Vagina (tissue), 2 donors: ENCODE results near the gene TSPAN6. TPM values are rescaled to one million over a fixed set of nuclear protein-coding genes. Genes with fewer than 3 reads are reported as not detected.
A peak's percentile ranks its signal among the peaks of the same experiment; 100 is the strongest.

Experiments
- DNase-seq, 2 donors: peaks; one replicate each; pipeline ENCODE4 v3.0.0-alpha.2; 2017; ENCODE audit errors: extremely low spot score in 2 of 2
- H3K27ac ChIP-seq: fragments of 200-600 bp; sonication (generic); one replicate; pipeline ENCODE4 v1.5.1; 2019
- H3K27me3 ChIP-seq: fragments of 200-600 bp; sonication (generic); one replicate; pipeline ENCODE4 v1.5.1; 2019
- H3K36me3 ChIP-seq, 2 donors: fragments of 200-600 bp; sonication (generic); one replicate each; pipeline ENCODE4 v1.5.1; 2017 to 2019
- H3K4me1 ChIP-seq: fragments of 200-600 bp; sonication (generic); one replicate; pipeline ENCODE4 v1.5.1; 2019
- H3K4me3 ChIP-seq, 2 donors: fragments of 200-600 bp; sonication (generic); 1 replicate in 1 of 2; 2 replicates in 1 of 2; pipeline ENCODE4 v1.5.1; 2016 to 2019
- H3K9me3 ChIP-seq: fragments of 200-600 bp; sonication (generic); one replicate; pipeline ENCODE4 v1.5.1; 2019
- POLR2A ChIP-seq, 2 donors: fragments of 450-650 bp; IDR thresholded peaks; one replicate each; pipeline ENCODE4 v1.6.1; 2017; ENCODE audit warnings: antibody characterized with exemption in 2 of 2, mild to moderate bottlenecking in 2 of 2, moderate library complexity in 2 of 2
- POLR2AphosphoS5 ChIP-seq, 2 donors: sonication (generic); formaldehyde crosslinking; IDR thresholded peaks; one replicate each; pipeline ENCODE4 v1.9.0; 2017; ENCODE audit warnings: antibody characterized with exemption in 2 of 2, mild to moderate bottlenecking in 2 of 2, low read depth in 1 of 2; ENCODE audit not compliant: insufficient read depth in 1 of 2
- intact Hi-C: fragments of 100-400 bp; cut with DNase I; formaldehyde crosslinking; loops from one replicate; pipeline ENCODE4 v1.15.1; 2023
- total RNA-seq: library from RNA; depleted of rRNA; stranded (reverse); fragments of >200 nt; gene quantifications from one replicate; pipeline ENCODE4 v1.2.3, GENCODE V29; 2016
- TF ChIP-seq, protein P1 (sequence below), 3 experiments: fragments of 450-650 bp in 2 of 3; fragments of 200-600 bp in 1 of 3; sonication (generic) in 1 of 3; IDR thresholded peaks; one replicate each; pipeline ENCODE4 v1.5.1; 2017 to 2019; ENCODE audit warnings: antibody characterized with exemption in 3 of 3, mild to moderate bottlenecking in 2 of 3, moderate library complexity in 2 of 3

TSPAN6 gene
- total RNA-seq, 1 donor from 2014 or later = 19.6 TPM

DNA sequence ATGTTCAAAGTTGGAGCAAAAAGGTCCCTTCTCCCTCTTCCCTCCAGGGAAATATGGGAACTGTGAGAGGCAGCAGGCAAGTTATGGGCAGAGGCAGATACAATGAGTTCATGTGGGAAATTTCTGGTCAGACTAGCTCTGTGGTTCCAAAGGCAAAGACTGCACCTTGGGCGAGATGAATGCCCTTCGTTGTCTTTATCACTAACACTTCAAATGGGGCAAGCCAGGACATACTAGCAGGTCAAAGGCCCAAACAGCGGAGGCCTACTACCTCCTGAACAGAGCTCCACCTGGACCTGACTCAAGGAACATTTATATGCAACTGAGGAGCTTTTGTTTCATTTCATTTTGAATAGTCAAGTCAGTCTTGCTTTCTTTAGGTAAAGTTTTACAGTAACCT, 36.4 kb upstream of the TSPAN6 start:
- H3K27me3 ChIP-seq = no peaks in the 10 kb centered on the region
- no peak for TF ChIP-seq POLR2A (IDR thresholded peaks at IDR 0.05)
- TF ChIP-seq, protein P1, sequence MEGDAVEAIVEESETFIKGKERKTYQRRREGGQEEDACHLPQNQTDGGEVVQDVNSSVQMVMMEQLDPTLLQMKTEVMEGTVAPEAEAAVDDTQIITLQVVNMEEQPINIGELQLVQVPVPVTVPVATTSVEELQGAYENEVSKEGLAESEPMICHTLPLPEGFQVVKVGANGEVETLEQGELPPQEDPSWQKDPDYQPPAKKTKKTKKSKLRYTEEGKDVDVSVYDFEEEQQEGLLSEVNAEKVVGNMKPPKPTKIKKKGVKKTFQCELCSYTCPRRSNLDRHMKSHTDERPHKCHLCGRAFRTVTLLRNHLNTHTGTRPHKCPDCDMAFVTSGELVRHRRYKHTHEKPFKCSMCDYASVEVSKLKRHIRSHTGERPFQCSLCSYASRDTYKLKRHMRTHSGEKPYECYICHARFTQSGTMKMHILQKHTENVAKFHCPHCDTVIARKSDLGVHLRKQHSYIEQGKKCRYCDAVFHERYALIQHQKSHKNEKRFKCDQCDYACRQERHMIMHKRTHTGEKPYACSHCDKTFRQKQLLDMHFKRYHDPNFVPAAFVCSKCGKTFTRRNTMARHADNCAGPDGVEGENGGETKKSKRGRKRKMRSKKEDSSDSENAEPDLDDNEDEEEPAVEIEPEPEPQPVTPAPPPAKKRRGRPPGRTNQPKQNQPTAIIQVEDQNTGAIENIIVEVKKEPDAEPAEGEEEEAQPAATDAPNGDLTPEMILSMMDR (IDR thresholded peaks at IDR 0.05) = no peak
- no peak for TF ChIP-seq POLR2AphosphoS5 (IDR thresholded peaks at IDR 0.05; ENCODE audit: insufficient read depth in 1 of 2, low read depth in 1 of 2)
- no peak overlapping the region for H3K27ac ChIP-seq
- intact Hi-C loops = no loop called here
- H3K9me3 ChIP-seq = no peaks in the 10 kb centered on the region
- H3K4me1 ChIP-seq = no peaks in the 10 kb centered on the region
- no peak overlapping the region for H3K4me3 ChIP-seq
- DNase-seq = no peak
- no peaks in the 10 kb centered on the region for H3K36me3 ChIP-seq

DNA sequence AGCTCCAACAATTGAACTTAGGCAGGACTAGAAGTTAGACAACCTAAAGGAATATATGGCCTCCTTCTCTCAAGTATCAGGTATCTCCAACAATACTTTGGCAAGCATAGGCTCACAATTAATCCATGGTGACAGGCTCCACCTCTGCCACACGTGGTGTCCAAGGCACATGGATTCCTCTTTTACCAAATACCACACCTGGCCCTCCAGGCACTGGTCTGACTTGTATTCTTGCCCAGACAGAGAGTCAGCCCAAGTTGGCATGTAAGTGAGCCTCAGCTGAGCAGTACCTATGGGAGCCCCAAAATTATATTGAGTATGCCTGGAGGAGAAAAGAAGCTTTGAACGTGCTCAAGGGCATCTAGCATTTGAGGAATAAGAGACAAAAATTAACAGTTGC, 27.0 kb upstream of the TSPAN6 start:
- Histone ChIP-seq H3K27me3 (no peaks in the 10 kb centered on the region), H3K36me3 (no peaks in the 10 kb centered on the region), H3K9me3 (no peaks in the 10 kb centered on the region), H3K4me3 (no peak overlapping the region), H3K27ac (no peak overlapping the region), H3K4me1 (no peaks in the 10 kb centered on the region)
- DNase-seq = peak in 1 of 2 donors; percentile 60
- TF ChIP-seq, protein P1 (IDR thresholded peaks at IDR 0.05) = no peak
- TF ChIP-seq POLR2AphosphoS5 (IDR thresholded peaks at IDR 0.05; ENCODE audit: insufficient read depth in 1 of 2, low read depth in 1 of 2) = no peak
- no peak for TF ChIP-seq POLR2A (IDR thresholded peaks at IDR 0.05)
- intact Hi-C loops = no loop called here

DNA sequence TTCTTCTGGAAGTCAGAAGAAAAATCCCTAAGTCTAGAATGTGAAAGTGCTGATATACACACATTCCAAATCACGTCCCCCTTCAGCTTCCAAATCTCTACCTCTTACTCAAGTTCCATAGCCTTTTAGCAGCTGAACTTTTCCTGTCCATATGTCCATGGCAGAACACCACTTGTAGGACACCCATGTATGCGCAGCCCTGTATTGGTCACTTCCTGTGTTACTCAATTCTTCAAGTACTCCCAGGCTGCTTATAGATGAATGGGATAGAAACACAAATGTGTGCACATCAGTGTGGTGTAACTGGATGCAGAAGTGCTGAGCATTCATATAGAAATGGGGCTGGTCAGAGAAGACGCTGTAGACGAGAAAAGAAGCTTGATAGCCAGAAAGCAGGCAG, 26.2 kb upstream of the TSPAN6 start:
- DNase-seq = peak in 1 of 2 donors; percentile 27
- Histone ChIP-seq H3K4me1 (no peaks in the 10 kb centered on the region), H3K36me3 (no peaks in the 10 kb centered on the region), H3K27me3 (no peaks in the 10 kb centered on the region), H3K4me3 (no peak overlapping the region), H3K9me3 (no peaks in the 10 kb centered on the region), H3K27ac (no peak overlapping the region)
- intact Hi-C loops = no loop called here
- TF ChIP-seq, protein P1 (IDR thresholded peaks at IDR 0.05) = no peak
- TF ChIP-seq POLR2AphosphoS5 (IDR thresholded peaks at IDR 0.05; ENCODE audit: insufficient read depth in 1 of 2, low read depth in 1 of 2) = no peak
- no peak for TF ChIP-seq POLR2A (IDR thresholded peaks at IDR 0.05)

DNA sequence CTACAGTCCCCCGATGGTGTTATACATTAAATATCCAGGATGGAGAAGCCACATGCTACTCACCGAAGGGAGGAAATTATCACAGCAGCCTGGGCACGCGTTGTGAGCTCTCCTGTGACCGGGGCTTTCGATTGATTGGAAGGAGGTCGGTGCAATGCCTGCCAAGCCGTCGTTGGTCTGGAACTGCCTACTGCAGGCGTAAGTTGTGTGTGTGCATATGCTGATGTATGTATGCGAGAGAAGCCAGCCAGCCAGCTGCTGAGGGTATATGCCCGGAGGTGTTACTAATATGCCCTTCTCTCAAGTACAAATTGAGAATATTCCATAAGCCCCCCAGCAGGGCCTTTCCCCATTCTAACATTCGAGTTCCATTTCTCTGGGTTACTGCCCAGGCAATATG, 25.6 kb upstream of the TSPAN6 start:
- Histone ChIP-seq H3K4me1 (no peaks in the 10 kb centered on the region), H3K27ac (no peak overlapping the region), H3K36me3 (no peaks in the 10 kb centered on the region), H3K4me3 (no peak overlapping the region), H3K9me3 (no peaks in the 10 kb centered on the region), H3K27me3 (no peaks in the 10 kb centered on the region)
- intact Hi-C loops = no loop called here
- peak in 1 of 2 donors; percentile 77 for DNase-seq
- no peak for TF ChIP-seq POLR2AphosphoS5 (IDR thresholded peaks at IDR 0.05; ENCODE audit: insufficient read depth in 1 of 2, low read depth in 1 of 2)
- TF ChIP-seq, protein P1 (IDR thresholded peaks at IDR 0.05) = no peak
- no peak for TF ChIP-seq POLR2A (IDR thresholded peaks at IDR 0.05)

DNA sequence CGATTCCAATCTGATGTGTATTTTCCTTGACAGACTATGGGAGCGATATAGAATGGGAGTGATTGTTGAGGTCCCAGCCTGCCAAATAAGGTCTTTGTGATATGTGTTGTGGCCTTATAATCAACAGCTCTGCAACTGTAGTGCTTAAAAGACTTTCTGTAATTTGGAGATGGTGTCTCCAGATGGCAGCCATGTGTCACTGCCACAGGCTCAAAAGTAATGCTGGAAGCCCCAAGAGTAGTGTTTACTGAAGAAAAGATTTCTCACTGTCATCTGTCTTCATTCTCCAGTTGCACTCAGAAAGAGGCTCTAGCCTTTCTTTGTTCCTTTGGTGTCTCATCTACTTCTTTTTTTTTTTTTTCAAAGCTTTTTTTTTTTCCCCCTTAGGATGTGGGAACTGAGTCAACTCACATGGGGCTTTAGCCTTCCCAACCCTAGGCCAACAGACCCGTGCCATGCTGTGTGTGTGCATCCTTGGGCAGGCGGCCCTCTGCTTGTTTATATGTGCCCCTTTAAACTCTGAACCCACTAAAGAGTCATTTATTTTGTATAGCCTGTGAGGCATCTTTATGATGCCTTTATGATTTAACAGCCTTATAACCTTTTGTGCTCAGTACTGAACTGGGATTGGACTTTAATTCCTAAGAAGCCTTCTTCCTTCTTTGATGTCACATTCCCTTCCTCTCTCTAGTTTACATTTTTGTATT, 23.0 kb upstream of the TSPAN6 start:
- H3K27me3 ChIP-seq = no peaks in the 10 kb centered on the region
- no peaks in the 10 kb centered on the region for H3K4me1 ChIP-seq
- no peak overlapping the region for H3K4me3 ChIP-seq
- no peak overlapping the region for H3K27ac ChIP-seq
- no peaks in the 10 kb centered on the region for H3K36me3 ChIP-seq
- DNase-seq = peak in 1 of 2 donors; percentile 20
- H3K9me3 ChIP-seq = no peaks in the 10 kb centered on the region
- TF ChIP-seq POLR2A (IDR thresholded peaks at IDR 0.05) (no peak), POLR2AphosphoS5 (IDR thresholded peaks at IDR 0.05; ENCODE audit: insufficient read depth in 1 of 2, low read depth in 1 of 2) (no peak)
- TF ChIP-seq, protein P1 (IDR thresholded peaks at IDR 0.05) = no peak
- intact Hi-C loops = no loop called here
